Measurements from ENCODE around the gene DENND6B.

The DENND6B gene

GRCh38 chr22:50309601-50309991 lies 17.2 kb downstream of the DENND6B start:
- no peak for TF ChIP-seq L3MBTL2 (conservative IDR thresholded peaks at IDR 0.05)
- TF ChIP-seq, protein P1, sequence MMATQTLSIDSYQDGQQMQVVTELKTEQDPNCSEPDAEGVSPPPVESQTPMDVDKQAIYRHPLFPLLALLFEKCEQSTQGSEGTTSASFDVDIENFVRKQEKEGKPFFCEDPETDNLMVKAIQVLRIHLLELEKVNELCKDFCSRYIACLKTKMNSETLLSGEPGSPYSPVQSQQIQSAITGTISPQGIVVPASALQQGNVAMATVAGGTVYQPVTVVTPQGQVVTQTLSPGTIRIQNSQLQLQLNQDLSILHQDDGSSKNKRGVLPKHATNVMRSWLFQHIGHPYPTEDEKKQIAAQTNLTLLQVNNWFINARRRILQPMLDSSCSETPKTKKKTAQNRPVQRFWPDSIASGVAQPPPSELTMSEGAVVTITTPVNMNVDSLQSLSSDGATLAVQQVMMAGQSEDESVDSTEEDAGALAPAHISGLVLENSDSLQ (IDR thresholded peaks at IDR 0.05): no peak
- TF ChIP-seq ARNT (IDR thresholded peaks at IDR 0.05): no peak
- no peak for TF ChIP-seq TARDBP (IDR thresholded peaks at IDR 0.05)
- no peak for TF ChIP-seq BHLHE40 (IDR thresholded peaks at IDR 0.05; ENCODE audit: borderline replicate concordance)
- TF ChIP-seq LEF1 (IDR thresholded peaks at IDR 0.05; ENCODE audit: borderline replicate concordance): no peak
- no peak for TF ChIP-seq NFRKB (IDR thresholded peaks at IDR 0.05)
- no peak for TF ChIP-seq CTBP1 (IDR thresholded peaks at IDR 0.05; ENCODE audit: borderline replicate concordance)
- TF ChIP-seq ZNF384 (IDR thresholded peaks at IDR 0.05): no peak
- no peak for TF ChIP-seq ELF4 (IDR thresholded peaks at IDR 0.05)
- TF ChIP-seq FOXK2 (IDR thresholded peaks at IDR 0.05): no peak
- TF ChIP-seq SUZ12 (IDR thresholded peaks at IDR 0.05): no peak
- TF ChIP-seq HDGF (IDR thresholded peaks at IDR 0.05; ENCODE audit: borderline replicate concordance): no peak
- no peak for TF ChIP-seq SP1 (IDR thresholded peaks at IDR 0.05)
- no peak for TF ChIP-seq FOXM1 (IDR thresholded peaks at IDR 0.05; ENCODE audit: borderline replicate concordance)
- TF ChIP-seq FOXA1 (IDR thresholded peaks at IDR 0.05): no peak
- CTCF ChIA-PET: no interaction called here
- POLR2A ChIA-PET: interaction anchor here (1.0 kb wide), 1 partner anchor 16 kb away, joined by 3 read pairs; no protein-coding TSS in a partner anchor
- DNase-seq (ENCODE audit: extremely low spot score): no peak

DNA sequence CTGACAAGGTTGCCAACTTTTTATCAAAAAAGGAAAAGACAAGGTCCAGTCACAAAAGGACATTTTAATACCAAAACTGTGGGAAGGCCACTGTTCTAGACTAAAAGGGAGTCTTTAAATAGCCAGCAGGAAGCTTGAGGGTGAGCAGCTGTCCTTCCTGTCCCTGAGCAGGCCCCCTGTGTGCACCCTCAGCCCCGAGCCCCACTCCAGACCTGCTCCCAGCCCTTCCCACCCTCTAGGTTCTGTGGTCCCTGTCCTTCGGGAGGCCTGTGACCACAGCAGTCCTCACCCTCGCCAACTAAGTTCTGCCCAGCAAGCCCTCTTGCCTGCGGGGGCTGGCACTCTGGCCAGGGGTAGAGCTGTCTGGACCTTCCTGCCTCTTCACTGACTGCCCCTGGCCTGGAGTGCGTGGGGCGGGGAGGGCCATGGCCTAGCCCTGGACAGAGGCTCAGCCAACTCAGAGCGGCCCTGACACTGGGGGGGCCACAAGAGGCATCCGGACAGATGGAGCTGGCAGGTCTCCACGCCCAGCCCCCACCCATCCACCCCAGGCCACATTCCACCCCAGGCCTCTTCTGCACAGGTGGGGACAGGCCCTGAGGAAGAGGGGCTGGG lies 17.7 kb downstream of the DENND6B start:
- ChIA-PET POLR2A (interaction anchor here (0.6 to 1.0 kb wide), 2 partner anchors 16 to 19 kb away, joined by 3 read pairs; no protein-coding TSS in a partner anchor), CTCF (no interaction called here)
- TF ChIP-seq ELF4 (IDR thresholded peaks at IDR 0.05) (no peak), FOXM1 (IDR thresholded peaks at IDR 0.05; ENCODE audit: borderline replicate concordance) (no peak), BHLHE40 (IDR thresholded peaks at IDR 0.05; ENCODE audit: borderline replicate concordance) (no peak), SUZ12 (IDR thresholded peaks at IDR 0.05) (no peak), L3MBTL2 (conservative IDR thresholded peaks at IDR 0.05) (no peak), NFRKB (IDR thresholded peaks at IDR 0.05) (no peak), FOXA1 (IDR thresholded peaks at IDR 0.05) (no peak), ZNF384 (IDR thresholded peaks at IDR 0.05) (no peak), TARDBP (IDR thresholded peaks at IDR 0.05) (no peak), SP1 (IDR thresholded peaks at IDR 0.05) (no peak), FOXK2 (IDR thresholded peaks at IDR 0.05) (no peak), CTBP1 (IDR thresholded peaks at IDR 0.05; ENCODE audit: borderline replicate concordance) (no peak), HDGF (IDR thresholded peaks at IDR 0.05; ENCODE audit: borderline replicate concordance) (no peak), LEF1 (IDR thresholded peaks at IDR 0.05; ENCODE audit: borderline replicate concordance) (no peak)
- TF ChIP-seq, protein P1 (IDR thresholded peaks at IDR 0.05): no peak
- DNase-seq (ENCODE audit: extremely low spot score): no peak

DNA sequence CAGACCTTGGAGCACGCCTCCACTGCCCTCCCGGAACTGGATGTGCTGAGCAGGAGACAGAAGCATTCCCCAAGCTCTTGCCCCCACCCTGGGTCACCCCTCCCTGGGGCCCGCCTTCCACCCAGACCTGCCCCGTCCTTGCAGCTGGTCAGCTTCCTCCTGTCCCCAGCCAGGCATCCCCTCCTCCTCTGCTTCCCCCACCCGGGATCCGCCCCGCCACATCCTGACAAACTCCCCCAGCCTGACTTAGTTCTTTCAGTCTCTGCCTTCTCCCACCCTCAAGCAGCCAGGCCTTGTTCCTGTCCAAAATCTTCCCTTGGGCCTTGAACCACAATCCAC lies 18.2 kb downstream of the DENND6B start:
- ChIA-PET POLR2A (interaction anchor here (0.6 to 2.0 kb wide), 2 partner anchors 16 to 20 kb away, joined by 3 to 4 read pairs; no protein-coding TSS in a partner anchor), CTCF (no interaction called here)
- TF ChIP-seq HDGF (IDR thresholded peaks at IDR 0.05; ENCODE audit: borderline replicate concordance) (no peak), TARDBP (IDR thresholded peaks at IDR 0.05) (no peak), FOXM1 (IDR thresholded peaks at IDR 0.05; ENCODE audit: borderline replicate concordance) (no peak), ZNF384 (IDR thresholded peaks at IDR 0.05) (no peak)
- TF ChIP-seq, protein P1 (IDR thresholded peaks at IDR 0.05): no peak
- DNase-seq (ENCODE audit: extremely low spot score): no peak

DNA sequence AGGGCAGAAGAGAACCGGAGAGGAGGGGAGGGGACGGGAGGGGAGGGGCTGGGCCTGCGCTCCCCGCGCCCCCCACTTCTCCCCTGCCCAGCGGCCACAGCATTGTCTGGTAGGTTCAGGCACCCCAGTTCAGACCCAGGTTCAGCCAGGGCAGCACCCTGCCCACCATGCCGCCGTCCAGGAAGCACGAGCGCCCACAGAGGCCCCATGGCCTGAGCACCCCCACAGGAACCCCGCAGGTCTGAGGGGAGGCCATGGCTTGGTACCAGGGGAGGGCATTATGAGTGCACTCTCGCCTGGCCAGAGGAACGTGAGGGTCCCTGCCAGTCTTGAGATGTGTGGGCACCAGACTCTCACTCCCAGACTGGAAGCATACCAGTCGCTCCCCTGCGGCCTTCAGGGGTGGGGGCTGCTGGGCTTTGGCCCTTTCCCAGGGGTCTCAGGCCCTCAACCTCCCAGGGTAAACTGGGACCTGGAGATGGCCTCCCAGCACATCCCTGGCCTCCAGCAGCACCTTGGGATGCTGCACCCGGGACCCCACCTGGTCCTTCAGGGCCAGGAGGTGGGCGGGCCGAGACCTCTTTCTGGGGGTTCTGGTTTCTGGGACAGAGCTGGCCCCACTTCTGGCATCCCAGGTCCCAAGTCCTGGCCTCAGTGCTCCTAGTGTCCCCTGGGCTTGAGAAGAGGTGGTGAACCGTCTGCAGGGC lies 18.8 kb downstream of the DENND6B start:
- no peak for TF ChIP-seq SP1 (IDR thresholded peaks at IDR 0.05)
- TF ChIP-seq FOXA1 (IDR thresholded peaks at IDR 0.05): no peak
- no peak for TF ChIP-seq L3MBTL2 (conservative IDR thresholded peaks at IDR 0.05)
- TF ChIP-seq CTBP1 (IDR thresholded peaks at IDR 0.05; ENCODE audit: borderline replicate concordance): no peak
- no peak for TF ChIP-seq FOXM1 (IDR thresholded peaks at IDR 0.05; ENCODE audit: borderline replicate concordance)
- TF ChIP-seq FOXK2 (IDR thresholded peaks at IDR 0.05): no peak
- CTCF ChIA-PET: interaction anchor here (0.5 kb wide), 1 partner anchor 178 kb away, joined by 3 read pairs; no protein-coding TSS in a partner anchor
- DNase-seq (ENCODE audit: extremely low spot score): no peak
- POLR2A ChIA-PET: interaction anchor here (0.6 to 2.0 kb wide), 6 partner anchors 9 to 36 kb away, joined by 3 to 9 read pairs (median 4); no protein-coding TSS in a partner anchor

- CTCF ChIA-PET: interaction anchor here (0.5 to 1.0 kb wide), 2 partner anchors 55 to 179 kb away, joined by 3 to 6 read pairs; no protein-coding TSS in a partner anchor
- TF ChIP-seq L3MBTL2 (conservative IDR thresholded peaks at IDR 0.05) (no peak), HDGF (IDR thresholded peaks at IDR 0.05; ENCODE audit: borderline replicate concordance) (no peak), CTBP1 (IDR thresholded peaks at IDR 0.05; ENCODE audit: borderline replicate concordance) (no peak), ARNT (IDR thresholded peaks at IDR 0.05) (no peak), BHLHE40 (IDR thresholded peaks at IDR 0.05; ENCODE audit: borderline replicate concordance) (no peak), TARDBP (IDR thresholded peaks at IDR 0.05) (no peak), ELF4 (IDR thresholded peaks at IDR 0.05) (no peak), FOXM1 (IDR thresholded peaks at IDR 0.05; ENCODE audit: borderline replicate concordance) (no peak), SP1 (IDR thresholded peaks at IDR 0.05) (no peak), FOXK2 (IDR thresholded peaks at IDR 0.05) (no peak), ZNF384 (IDR thresholded peaks at IDR 0.05) (no peak)
- TF ChIP-seq, protein P1 (IDR thresholded peaks at IDR 0.05): no peak
- DNase-seq (ENCODE audit: extremely low spot score): peak; percentile 89
- POLR2A ChIA-PET: interaction anchor here (0.6 to 2.0 kb wide), 8 partner anchors 10 to 66 kb away, joined by 3 to 9 read pairs (median 4); partner anchors contain the start of gene MAPK12
These were observed 19.8 kb downstream of the DENND6B start, which contains the start of gene PLXNB2 for GRCh38 chr22:50306753-50307749. Gene PLXNB2, minus strand, starts transcription at chr22:50307646. Its CDS starts 17,062 bp downstream, at chr22:50290584.
